ENCODE results near the gene RELT. TPM values are rescaled to one million over a fixed set of nuclear protein-coding genes. Genes with fewer than 3 reads are reported as not detected.

RELT gene
- total and polyA plus RNA-seq, 9 of the 15 experiments (the other 6 are each of a cell fraction or from before 2014, with no cell fraction given) = 1.1 to 20.2 (median 7.4) TPM

- TF ChIP-seq, protein P1, sequence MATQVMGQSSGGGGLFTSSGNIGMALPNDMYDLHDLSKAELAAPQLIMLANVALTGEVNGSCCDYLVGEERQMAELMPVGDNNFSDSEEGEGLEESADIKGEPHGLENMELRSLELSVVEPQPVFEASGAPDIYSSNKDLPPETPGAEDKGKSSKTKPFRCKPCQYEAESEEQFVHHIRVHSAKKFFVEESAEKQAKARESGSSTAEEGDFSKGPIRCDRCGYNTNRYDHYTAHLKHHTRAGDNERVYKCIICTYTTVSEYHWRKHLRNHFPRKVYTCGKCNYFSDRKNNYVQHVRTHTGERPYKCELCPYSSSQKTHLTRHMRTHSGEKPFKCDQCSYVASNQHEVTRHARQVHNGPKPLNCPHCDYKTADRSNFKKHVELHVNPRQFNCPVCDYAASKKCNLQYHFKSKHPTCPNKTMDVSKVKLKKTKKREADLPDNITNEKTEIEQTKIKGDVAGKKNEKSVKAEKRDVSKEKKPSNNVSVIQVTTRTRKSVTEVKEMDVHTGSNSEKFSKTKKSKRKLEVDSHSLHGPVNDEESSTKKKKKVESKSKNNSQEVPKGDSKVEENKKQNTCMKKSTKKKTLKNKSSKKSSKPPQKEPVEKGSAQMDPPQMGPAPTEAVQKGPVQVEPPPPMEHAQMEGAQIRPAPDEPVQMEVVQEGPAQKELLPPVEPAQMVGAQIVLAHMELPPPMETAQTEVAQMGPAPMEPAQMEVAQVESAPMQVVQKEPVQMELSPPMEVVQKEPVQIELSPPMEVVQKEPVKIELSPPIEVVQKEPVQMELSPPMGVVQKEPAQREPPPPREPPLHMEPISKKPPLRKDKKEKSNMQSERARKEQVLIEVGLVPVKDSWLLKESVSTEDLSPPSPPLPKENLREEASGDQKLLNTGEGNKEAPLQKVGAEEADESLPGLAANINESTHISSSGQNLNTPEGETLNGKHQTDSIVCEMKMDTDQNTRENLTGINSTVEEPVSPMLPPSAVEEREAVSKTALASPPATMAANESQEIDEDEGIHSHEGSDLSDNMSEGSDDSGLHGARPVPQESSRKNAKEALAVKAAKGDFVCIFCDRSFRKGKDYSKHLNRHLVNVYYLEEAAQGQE (IDR thresholded peaks at IDR 0.05; ENCODE audit: borderline replicate concordance) = no peak
- TF ChIP-seq, protein P1 (CRISPR knock-in tag; IDR thresholded peaks at IDR 0.05; ENCODE audit: low read depth) = no peak
- no peak for TF ChIP-seq KAT2B (IDR thresholded peaks at IDR 0.05; ENCODE audit: low read depth, low read length)
- TF ChIP-seq ZNF324 (CRISPR knock-in tag; IDR thresholded peaks at IDR 0.05) = no peak
- TF ChIP-seq ZNF41 (CRISPR knock-in tag; conservative IDR thresholded peaks at IDR 0.05) = no peak
- no peak for TF ChIP-seq ZFP30 (CRISPR knock-in tag; IDR thresholded peaks at IDR 0.05; ENCODE audit: borderline replicate concordance)
- TF ChIP-seq VEZF1 (CRISPR knock-in tag; IDR thresholded peaks at IDR 0.05) = peak; percentile 80
- no peak for TF ChIP-seq NFATC3 (IDR thresholded peaks at IDR 0.05)
- no peak for TF ChIP-seq CHD1 (IDR thresholded peaks at IDR 0.05; ENCODE audit: low read length)
- TF ChIP-seq KDM2B (CRISPR knock-in tag; IDR thresholded peaks at IDR 0.05) = no peak
- no peak for TF ChIP-seq ZBTB1 (CRISPR knock-in tag; IDR thresholded peaks at IDR 0.05; ENCODE audit: borderline replicate concordance, low read depth)
- peak in 1 of 2 experiments; percentile 87; a peak in 1 of 4 replicates for TF ChIP-seq SRF (CRISPR knock-in tag; IDR thresholded peaks at IDR 0.05)
- TF ChIP-seq SUPT5H (IDR thresholded peaks at IDR 0.05) = no peak
- no peak for TF ChIP-seq ATF7 (IDR thresholded peaks at IDR 0.05)
- TF ChIP-seq MAFG (tag; conservative IDR thresholded peaks at IDR 0.05) = no peak
- no peak for TF ChIP-seq SOX6 (IDR thresholded peaks at IDR 0.05)
- TF ChIP-seq TRIM24 (IDR thresholded peaks at IDR 0.05) = no peak
- TF ChIP-seq ZNF277 (CRISPR knock-in tag; IDR thresholded peaks at IDR 0.05; ENCODE audit: borderline replicate concordance) = no peak
- TF ChIP-seq THRAP3 (IDR thresholded peaks at IDR 0.05; ENCODE audit: borderline replicate concordance) = no peak
- peak in 1 of 2 experiments; percentile 69; a peak in 1 of 4 replicates for TF ChIP-seq RCOR1 (IDR thresholded peaks at IDR 0.05; ENCODE audit: borderline replicate concordance in 1 of 2, low read depth in 2 of 2, low read length in 2 of 2)
- no peak for TF ChIP-seq DNMT1 (IDR thresholded peaks at IDR 0.05)
Measured at GRCh38 chr11:73386016-73386415, 9.8 kb downstream of the RELT start (continued).

Data from K562 (cell line).